ENCODE data around the gene CBX7. TPM values are rescaled to one million over a fixed set of nuclear protein-coding genes. Genes with fewer than 3 reads are reported as not detected.
A peak's percentile ranks its signal among the peaks of the same experiment; 100 is the strongest.

The CBX7 gene
- total and polyA plus RNA-seq, 9 of the 15 experiments (the other 6 are each of a cell fraction or from before 2014, with no cell fraction given) = 0.04 to 5.2 (median 2.8) TPM

DNA sequence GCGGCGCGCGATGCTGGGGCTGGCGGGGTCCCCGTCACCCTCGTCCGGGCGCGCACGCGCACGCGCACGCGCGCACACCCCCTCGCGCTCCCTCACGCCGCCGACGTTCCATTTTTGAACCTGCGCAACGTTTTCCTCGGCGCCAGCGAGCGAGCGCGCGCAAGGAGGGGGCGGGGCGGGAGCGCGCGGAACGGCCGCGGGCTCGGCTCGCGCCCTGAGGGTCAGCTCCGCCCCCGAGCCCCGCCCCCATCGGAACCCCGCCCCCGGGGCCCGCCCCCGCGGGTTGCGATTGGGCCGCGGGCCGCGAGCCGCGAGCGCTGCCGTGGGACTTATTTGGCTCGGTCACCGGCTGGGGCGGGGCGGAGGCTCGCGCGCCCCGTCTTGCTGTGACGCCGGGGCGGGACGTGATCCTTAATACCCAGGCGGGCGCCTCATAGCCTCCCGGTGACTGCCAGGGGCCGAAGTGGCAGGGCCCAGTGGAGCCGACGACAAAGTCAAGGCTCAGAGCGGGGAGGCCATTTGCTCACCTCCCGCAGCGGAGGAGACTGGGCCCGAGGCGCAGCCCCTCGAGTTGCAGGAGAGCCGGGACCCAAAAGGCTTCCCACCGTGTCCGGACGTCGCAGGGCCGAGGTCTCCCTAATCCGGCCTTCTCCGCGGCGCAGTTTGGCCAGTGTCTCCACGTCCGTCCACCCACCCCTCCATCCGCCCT, at the start of gene CBX7 (continued):
- TF ChIP-seq, protein P1, sequence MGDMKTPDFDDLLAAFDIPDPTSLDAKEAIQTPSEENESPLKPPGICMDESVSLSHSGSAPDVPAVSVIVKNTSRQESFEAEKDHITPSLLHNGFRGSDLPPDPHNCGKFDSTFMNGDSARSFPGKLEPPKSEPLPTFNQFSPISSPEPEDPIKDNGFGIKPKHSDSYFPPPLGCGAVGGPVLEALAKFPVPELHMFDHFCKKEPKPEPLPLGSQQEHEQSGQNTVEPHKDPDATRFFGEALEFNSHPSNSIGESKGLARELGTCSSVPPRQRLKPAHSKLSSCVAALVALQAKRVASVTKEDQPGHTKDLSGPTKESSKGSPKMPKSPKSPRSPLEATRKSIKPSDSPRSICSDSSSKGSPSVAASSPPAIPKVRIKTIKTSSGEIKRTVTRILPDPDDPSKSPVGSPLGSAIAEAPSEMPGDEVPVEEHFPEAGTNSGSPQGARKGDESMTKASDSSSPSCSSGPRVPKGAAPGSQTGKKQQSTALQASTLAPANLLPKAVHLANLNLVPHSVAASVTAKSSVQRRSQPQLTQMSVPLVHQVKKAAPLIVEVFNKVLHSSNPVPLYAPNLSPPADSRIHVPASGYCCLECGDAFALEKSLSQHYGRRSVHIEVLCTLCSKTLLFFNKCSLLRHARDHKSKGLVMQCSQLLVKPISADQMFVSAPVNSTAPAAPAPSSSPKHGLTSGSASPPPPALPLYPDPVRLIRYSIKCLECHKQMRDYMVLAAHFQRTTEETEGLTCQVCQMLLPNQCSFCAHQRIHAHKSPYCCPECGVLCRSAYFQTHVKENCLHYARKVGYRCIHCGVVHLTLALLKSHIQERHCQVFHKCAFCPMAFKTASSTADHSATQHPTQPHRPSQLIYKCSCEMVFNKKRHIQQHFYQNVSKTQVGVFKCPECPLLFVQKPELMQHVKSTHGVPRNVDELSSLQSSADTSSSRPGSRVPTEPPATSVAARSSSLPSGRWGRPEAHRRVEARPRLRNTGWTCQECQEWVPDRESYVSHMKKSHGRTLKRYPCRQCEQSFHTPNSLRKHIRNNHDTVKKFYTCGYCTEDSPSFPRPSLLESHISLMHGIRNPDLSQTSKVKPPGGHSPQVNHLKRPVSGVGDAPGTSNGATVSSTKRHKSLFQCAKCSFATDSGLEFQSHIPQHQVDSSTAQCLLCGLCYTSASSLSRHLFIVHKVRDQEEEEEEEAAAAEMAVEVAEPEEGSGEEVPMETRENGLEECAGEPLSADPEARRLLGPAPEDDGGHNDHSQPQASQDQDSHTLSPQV (IDR thresholded peaks at IDR 0.05) = peak; percentile 32; the same call in 1 of the 2 replicates
- TF ChIP-seq, protein P2, sequence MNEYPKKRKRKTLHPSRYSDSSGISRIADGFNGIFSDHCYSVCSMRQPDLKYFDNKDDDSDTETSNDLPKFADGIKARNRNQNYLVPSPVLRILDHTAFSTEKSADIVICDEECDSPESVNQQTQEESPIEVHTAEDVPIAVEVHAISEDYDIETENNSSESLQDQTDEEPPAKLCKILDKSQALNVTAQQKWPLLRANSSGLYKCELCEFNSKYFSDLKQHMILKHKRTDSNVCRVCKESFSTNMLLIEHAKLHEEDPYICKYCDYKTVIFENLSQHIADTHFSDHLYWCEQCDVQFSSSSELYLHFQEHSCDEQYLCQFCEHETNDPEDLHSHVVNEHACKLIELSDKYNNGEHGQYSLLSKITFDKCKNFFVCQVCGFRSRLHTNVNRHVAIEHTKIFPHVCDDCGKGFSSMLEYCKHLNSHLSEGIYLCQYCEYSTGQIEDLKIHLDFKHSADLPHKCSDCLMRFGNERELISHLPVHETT (CRISPR knock-in tag; conservative IDR thresholded peaks at IDR 0.05 in 1 of 2, IDR thresholded peaks at IDR 0.05 in 1 of 2) = peak in 1 of 2 experiments; percentile 85; a peak in 2 of 4 replicates
- TF ChIP-seq CCNT2 (IDR thresholded peaks at IDR 0.05; ENCODE audit: borderline replicate concordance, extremely low read depth, insufficient read length, low read depth, low read length) (peak; percentile 54), SUPT5H (IDR thresholded peaks at IDR 0.05) (peak; percentile 58; the same call in 1 of the 2 replicates), MAZ (CRISPR knock-in tag; conservative IDR thresholded peaks at IDR 0.05 in 1 of 2, IDR thresholded peaks at IDR 0.05 in 1 of 2) (peak in 1 of 2 experiments; percentile 64; a peak in 2 of 4 replicates), ZNF347 (CRISPR knock-in tag; IDR thresholded peaks at IDR 0.05; ENCODE audit: low read depth) (no peak), ZFX (CRISPR knock-in tag; IDR thresholded peaks at IDR 0.05) (peak; percentile 86), TOE1 (IDR thresholded peaks at IDR 0.05; ENCODE audit: borderline replicate concordance) (no peak), TOE1 (CRISPR knock-in tag; IDR thresholded peaks at IDR 0.05; ENCODE audit: borderline replicate concordance, low read depth) (no peak), POLR2A (conservative IDR thresholded peaks at IDR 0.05) (peak; percentile 64), ZBED1 (IDR thresholded peaks at IDR 0.05) (no peak)
- TF ChIP-seq, protein P3, sequence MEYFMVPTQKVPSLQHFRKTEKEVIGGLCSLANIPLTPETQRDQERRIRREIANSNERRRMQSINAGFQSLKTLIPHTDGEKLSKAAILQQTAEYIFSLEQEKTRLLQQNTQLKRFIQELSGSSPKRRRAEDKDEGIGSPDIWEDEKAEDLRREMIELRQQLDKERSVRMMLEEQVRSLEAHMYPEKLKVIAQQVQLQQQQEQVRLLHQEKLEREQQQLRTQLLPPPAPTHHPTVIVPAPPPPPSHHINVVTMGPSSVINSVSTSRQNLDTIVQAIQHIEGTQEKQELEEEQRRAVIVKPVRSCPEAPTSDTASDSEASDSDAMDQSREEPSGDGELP (CRISPR knock-in tag; IDR thresholded peaks at IDR 0.05; ENCODE audit: borderline replicate concordance) = peak; percentile 47; the same call in 1 of the 2 replicates
- TF ChIP-seq, protein P4, sequence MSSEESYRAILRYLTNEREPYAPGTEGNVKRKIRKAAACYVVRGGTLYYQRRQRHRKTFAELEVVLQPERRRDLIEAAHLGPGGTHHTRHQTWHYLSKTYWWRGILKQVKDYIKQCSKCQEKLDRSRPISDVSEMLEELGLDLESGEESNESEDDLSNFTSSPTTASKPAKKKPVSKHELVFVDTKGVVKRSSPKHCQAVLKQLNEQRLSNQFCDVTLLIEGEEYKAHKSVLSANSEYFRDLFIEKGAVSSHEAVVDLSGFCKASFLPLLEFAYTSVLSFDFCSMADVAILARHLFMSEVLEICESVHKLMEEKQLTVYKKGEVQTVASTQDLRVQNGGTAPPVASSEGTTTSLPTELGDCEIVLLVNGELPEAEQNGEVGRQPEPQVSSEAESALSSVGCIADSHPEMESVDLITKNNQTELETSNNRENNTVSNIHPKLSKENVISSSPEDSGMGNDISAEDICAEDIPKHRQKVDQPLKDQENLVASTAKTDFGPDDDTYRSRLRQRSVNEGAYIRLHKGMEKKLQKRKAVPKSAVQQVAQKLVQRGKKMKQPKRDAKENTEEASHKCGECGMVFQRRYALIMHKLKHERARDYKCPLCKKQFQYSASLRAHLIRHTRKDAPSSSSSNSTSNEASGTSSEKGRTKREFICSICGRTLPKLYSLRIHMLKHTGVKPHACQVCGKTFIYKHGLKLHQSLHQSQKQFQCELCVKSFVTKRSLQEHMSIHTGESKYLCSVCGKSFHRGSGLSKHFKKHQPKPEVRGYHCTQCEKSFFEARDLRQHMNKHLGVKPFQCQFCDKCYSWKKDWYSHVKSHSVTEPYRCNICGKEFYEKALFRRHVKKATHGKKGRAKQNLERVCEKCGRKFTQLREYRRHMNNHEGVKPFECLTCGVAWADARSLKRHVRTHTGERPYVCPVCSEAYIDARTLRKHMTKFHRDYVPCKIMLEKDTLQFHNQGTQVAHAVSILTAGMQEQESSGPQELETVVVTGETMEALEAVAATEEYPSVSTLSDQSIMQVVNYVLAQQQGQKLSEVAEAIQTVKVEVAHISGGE (CRISPR knock-in tag; IDR thresholded peaks at IDR 0.05) = peak in 1 of 3 experiments; percentile 71; a peak in 2 of 6 replicates

All from K562 (cell line).